Upper lobe of left lung (tissue), 4 donors: Measurements from ENCODE around the gene RNF212B.

Experiments used
- CTCF ChIP-seq, 6 experiments: fragments of 450-650 bp in 4 of 6; fragments of 200-600 bp in 2 of 6; sonication (generic) in 2 of 6; IDR thresholded peaks; one replicate each; pipeline ENCODE4 v1.5.1; 2016 to 2019; ENCODE audit warnings: antibody characterized with exemption in 6 of 6
- EP300 ChIP-seq, 4 donors: sonication (generic); formaldehyde crosslinking; IDR thresholded peaks; one replicate each; pipeline ENCODE4 v1.5.1; 2017; ENCODE audit warnings: antibody characterized with exemption in 4 of 4, control low read depth in 2 of 4
- POLR2A ChIP-seq, 4 donors: fragments of 450-650 bp; IDR thresholded peaks; one replicate each; pipeline ENCODE4 v1.5.1; 2016 to 2017; ENCODE audit warnings: antibody characterized with exemption in 4 of 4, mild to moderate bottlenecking in 2 of 4

- TF ChIP-seq CTCF (IDR thresholded peaks at IDR 0.05) (peak in 1 of 6 experiments; percentile 10), POLR2A (IDR thresholded peaks at IDR 0.05) (peak in 3 of 4 donors; percentile 43 to 72 (median 60)), EP300 (IDR thresholded peaks at IDR 0.05) (peak in 2 of 4 donors; percentile 3 to 12)
These were observed 83.1 kb downstream of the RNF212B start, which contains the start of gene PABPN1 for GRCh38 chr14:23320584-23321571.
